Measurements from ENCODE around the gene TPPP3.
A peak's percentile ranks its signal among the peaks of the same experiment; 100 is the strongest.
"Not testable (repeated sequence)": the region's sequence is repeated elsewhere in the genome, so short reads cannot be mapped to it uniquely, and the experiment has no call there.

Gene TPPP3

DNA sequence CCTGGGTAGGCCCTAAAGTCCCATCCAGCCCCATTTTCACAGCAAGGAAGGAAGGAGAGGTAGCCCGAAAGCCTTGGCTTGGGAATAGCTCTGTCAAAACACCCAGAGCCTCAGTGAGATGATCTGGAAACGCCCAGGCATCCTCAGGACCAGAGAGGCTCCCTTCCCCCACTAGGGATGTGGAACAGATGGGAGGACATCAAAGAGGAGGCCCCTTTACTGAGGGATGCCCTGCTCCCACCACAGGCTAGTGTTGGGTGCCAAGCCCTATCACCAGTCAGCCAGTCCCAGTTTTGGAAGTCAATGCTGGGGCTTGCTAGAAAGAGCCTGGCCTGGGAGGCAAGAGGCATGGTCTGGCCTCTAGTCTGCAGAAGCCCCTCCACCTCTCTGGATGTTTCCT is 4.7 kb downstream of the TPPP3 start:
- DNase-seq = no peak

DNA sequence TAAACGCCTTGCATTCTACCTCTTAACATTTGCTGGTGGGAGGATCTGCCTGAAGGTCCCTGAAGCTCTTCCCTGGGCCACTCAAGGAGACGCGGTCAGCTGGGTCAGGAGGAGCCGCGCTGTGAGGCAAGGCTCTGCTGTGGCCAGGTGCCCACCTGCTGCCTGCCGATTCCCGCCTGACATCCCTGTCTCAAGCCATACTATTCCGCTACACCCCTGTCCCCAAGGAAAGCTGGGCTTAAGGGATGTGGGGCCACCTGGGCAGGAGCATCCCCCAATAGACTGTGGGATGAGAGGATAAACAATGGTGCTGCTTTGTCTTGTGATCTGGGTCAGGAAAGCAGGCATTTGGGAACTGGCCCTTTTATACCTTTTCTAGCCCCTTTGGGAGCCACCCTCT is 5.1 kb downstream of the TPPP3 start:
- no peak for DNase-seq

DNA sequence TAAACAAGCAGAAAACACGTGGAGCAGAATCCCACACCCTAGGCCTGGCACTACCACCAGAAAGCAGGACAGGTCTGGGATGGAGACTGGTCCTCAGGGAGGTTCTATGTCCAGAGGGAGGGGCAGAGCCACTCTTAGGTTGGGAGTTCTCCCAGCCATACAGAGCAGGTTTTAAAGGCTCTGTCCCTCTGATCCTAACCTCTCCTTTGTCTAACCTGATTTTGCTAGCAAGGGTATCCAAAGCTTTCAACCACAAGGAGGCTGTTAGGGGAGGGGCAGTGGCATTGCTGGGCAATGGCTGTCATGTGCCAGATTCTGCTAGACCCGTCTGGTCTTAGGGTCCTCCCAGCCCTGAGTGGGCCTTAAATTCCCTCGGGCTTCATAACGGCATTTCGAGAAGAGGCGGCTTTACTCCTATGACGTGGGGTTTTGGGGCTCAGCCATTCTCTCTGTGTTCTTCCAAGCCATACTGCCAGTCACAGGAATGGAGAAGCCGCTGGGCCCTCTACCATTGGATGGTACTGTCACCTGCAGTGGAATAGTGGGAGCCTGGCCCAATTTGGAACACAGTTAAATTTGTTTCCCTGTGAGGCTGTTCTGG is 5.7 kb downstream of the TPPP3 start:
- no peak for DNase-seq

DNA sequence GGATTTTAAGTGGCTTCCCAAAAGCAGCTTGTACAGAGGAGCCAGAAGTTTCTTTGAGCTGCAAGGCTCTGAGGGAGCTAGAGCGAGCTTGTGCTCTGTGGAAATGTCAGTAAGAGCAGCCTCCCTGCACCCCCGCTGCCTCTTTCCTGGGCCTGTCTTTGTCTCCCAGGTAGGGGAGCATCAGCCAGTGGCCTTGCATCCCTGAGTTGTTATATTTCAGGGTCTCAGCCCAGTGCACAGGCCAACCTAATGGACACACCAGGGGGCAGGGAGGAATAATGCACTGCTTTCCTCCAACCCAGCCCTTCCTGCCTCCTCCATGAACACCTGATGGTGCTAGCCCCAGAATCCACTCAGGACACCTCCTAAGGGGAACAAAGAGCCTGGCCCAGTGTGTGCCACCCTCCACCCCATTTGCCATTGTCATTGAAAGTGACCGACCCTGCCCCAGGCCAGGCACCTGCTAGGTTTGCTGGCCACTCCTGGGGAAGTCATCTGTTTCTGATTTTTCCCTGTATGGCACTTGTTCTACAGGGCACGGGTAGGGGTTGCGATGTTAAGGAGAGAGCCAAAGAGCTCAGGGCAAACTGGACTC is 6.3 kb downstream of the TPPP3 start:
- DNase-seq = no peak

DNA sequence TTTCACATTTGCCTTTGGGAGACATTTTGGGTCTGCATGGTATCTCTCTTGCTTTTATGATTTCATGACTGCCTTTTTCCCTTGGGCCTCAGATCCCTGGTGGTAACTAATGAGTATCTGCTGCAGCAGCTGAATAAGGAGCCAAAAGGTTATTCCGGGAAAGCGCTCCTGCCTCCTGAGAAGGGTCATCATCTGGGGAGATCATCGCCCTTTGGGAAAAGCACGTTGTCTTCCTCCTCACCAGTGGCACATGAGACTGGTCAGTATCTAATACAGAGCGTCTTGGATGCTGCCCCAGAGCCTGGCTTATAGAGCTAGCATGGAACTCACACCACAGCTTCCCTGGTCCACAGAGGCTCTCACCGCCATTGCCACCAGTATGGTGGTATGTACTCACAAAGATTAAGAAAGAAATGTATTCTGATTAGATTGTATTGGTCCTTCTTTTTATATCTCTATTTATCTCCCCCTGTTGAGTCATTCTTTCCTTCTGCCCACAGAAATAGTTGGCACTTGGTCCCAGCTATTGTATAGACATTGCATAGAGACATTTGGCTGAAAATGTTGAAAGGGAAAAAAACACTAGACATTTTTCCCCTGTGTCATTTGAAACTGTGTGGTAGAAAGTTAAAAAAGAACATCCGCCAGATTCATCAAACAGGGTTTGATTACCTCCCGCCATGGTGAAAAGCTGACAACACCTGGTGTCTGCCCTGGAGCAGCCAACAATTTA is 8.4 kb downstream of the TPPP3 start:
- peak; percentile 23 for DNase-seq

DNA sequence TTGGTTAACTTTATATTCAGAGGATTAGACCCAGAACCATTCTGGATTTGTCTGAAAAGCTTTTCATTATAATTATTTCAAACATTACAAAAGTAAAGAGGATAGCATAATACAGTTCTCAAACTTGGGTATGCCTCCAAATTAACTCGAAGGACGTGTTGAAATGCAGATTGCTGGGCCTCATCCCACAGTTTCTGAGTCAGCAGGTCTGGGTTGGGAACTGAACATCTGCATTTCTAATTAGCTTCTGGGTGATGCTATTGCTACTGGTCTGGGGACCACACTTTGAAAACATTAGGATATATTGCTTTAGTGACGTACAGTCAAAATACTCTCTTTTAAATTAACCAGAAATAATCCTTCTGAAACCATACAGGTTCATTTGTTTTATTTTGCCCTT is 10.0 kb downstream of the TPPP3 start:
- DNase-seq = no peak

DNA sequence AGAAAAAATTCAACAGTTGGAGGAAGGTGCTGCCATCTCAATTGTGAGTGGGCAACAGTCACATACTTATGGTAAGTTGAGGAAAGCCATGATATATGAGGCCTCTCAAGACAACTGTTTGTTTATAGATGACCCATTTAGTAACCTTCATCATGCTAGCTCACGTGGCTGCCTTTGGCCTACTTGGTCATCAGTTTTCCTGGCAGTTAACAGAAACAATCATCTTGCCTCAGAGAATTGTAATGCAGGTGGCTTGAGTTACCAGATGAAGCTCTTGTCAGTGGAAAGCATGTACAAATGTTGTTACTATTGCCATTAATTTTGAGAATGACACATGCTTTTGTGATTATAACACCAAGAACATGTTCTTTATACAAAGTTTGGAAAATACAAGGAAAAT is 14.7 kb downstream of the TPPP3 start:
- no peak for DNase-seq

DNA sequence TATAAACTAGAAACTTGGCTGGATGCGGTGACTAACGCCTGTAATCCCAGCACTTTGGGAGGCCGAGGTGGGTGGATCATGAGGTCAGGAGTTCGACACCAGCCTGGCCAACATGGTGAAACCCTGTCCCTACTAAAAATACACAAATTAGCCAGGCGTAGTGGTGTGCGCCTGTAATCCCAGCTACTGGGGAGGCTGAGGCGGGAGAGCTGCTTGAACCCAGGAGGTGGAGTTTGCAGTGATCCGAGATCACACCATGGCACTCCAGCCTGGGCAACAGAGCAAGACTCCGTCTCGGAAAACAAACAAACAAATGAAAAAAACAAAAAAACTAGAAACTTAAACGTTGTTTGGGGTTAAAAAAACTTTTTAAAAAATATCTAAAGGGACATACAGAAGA is 17.3 kb downstream of the TPPP3 start:
- not testable (repeated sequence) for DNase-seq

DNA sequence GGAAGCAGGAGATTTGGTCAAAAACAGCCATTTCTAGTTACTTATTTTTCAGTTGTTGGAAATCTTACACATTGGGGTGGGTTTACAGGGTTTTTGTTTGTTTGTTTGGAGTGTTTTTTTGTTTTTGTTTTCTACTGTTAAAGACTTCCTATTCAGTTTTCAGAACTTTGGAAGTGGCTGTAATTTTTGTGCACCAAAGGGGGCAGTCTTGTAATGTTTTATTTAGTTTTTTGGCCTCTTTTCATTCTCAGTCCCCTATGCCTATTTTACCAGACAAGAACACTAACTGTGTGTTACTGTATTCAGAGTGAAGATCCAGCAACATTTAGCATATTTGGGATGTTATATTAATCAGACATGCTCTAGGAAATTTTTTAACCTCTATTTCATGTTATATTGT is 20.6 kb downstream of the TPPP3 start:
- no peak for DNase-seq

DNA sequence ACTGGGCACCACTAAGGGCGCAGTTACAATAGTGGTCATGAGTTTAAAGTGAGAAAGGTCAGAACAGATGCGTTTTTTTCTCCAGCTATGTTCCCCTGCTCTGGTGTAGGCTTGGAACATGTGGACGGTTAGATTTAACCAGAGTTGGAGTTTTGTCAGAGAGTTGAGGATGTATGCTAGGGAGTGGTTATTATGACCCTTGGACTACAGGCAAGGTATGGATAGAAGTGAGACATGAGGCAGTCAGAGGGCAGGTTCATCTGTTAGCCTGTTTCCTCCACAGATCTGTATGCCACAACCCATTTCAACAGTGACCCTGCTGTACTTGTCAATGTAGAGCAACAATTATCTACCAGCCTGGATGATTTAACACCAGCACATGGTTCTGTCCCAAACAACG is 22.6 kb downstream of the TPPP3 start:
- DNase-seq = no peak

DNA sequence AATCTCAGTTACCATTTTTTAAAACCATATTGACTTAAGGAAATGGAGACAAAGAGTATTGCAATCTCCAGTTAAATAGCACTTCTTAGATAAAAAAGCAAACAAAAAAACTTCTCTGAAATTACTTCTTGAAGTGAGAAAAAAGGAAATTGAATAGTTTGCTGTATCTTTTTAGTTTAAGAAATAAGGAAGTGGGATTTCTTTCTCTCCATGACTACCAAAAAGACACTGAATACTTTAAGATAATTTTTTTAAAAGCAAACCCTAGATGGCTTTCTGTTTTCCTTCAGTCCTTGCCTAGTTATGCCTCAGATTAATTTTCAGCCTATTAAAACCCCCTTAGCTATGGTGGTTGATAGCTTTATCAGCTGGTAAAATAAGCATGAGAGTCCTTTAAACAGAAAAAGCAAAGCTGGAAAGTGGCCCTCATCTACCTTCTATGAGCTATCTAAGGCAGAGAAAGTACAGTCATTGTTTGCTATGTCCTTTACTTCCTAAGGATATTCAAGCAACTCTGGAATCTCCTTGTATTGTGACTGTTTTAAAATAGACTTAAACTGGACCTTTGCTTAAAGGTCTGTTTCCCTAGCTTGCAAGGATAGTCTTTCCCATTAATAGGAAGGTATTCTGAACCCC is 28.6 kb downstream of the TPPP3 start:
- DNase-seq = no peak

DNA sequence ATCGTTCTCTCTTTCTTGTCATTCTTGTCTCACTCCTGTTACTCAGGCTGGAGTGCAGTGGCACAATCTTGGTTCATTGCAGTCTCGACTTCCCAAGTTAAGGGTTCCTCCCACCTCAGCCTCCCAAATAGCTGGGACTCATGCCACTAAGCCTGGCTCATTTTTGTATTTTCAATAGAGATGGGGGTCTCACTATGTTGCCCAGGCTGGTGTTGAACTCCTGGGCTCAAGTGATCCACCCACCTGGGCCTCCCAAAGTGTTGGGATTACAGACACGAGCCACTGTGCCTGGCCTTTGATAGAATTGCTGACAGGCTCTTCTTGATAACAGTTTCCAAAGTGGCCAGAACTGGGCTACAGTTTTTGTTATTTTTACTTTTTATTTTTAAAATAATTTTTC is 32.3 kb downstream of the TPPP3 start:
- no peak for DNase-seq

DNA sequence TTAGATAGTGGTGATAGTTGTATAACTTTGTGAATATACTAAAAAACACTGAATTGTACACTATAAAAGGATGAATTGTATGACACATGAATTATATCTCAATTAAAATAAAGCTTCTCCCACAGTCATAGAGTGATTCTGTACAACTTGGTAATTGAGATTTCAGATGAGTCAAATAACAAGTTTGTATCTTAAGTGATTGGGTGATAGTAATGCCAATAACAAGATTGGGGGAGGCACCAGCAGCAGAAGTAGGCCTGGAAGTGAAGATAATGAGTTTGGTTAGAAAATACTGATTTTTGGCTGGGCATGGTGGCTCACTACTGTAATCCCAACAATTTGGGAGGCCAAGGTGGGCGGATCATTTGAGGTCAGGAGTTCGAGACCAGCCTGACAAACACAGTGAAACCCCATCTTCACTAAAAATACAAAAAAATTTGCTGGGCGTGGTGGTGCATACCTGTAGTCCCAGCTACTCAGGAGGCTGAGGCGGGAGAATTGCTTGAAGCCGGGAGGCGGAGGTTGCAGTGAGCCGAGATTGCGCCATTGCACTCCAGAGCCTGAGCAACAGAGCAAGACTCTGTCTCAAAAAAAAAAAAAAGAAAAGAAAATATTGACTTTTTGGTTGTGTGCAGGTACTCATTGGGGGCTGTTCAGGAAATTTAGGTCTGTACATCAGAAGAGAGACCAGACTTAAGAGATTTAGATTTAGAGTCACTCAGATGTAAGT is 33.6 kb downstream of the TPPP3 start:
- not testable (repeated sequence) for DNase-seq

DNA sequence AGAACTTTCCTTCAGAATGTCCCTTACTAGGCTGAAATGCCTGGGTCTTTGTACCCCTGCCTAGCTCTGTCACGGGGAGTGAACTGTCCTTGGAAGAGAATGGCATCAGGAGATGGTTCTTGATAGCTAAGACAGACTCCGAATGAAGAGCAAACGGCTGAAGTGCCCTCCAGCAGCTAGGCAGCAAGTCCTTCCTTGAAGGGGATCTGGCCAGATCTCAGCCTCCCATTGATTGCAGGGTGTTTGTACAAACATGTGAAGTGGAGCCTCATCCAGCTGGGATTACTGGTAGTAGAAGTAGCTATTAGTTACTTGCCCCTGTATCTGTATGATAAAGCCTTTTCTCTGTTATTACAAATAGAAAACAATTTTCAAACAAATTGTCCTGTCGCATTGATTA is 35.7 kb downstream of the TPPP3 start:
- DNase-seq = no peak

DNA sequence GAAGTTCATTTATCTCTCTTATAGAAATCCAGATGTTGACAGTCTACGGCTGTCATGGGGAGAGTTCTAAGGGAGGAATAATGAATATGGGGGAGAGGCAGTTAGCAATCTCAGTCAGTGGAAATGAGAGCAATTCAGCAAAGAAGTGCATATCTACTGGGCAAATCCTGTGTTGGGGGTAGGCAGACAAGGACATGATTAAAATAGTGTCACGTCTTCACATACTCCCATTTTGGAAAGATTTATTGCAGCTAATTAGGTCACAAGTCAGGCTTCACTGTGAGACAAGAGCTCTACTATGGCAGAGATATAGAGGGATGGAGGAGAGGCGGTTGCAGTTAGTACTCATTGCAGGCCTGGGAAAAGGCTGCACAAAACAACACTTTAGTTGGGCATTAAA is 36.9 kb downstream of the TPPP3 start:
- no peak for DNase-seq

DNA sequence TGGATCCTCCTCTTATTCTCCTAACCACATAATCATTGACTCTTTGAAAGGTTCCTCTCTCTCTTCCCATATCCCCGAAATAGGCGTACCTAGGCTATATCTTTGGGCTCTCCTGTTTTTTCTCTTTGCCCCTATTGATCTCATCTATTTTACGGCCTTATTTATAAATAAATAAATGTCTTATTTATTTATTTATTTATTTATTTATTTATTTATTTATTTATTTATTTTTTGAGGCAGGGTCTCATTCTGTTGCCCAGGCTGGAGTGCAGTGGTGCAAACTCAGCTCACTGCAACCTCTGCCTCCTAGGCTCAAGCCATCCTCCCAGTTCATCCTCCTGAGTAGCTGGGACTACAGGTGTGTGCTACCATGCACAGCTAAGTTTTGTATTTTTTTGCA is 40.8 kb downstream of the TPPP3 start:
- DNase-seq = not testable (repeated sequence)

DNA sequence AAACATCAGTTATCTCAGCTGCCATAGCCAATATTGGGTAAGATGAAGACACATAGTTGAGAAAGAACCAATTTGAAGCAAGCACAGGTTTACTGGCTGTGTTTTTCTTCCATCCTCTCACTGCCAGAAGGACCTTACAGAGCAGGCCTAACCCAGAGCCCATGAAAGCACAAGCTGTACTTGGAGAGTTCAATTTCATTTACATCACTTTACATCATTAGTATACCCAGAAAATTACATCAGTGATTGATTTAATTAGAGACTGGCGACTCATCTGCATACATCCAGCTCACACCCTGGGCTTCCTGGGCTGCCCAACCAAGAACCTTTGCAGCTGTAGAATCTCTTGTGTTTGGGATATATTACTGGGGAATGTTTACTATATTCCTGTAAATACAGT is 43.0 kb downstream of the TPPP3 start:
- no peak for DNase-seq

DNA sequence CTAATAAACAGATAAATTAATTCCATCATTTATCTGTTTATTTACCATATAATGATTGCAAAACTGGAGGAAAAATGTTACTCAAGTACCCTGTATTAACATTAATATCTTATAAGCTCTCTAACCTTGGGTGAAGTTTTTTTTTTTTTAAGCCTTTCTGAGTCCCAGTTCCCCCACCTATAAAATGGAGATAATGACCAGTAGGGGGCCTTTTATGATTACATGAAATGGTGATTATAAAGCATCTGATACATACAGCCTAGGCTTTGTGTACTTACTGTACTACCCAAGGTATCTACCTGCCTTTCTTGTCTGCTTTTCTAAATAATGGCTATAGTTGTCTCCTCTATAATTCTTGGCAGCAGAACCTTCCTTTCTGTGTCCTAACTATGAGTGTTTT is 44.1 kb downstream of the TPPP3 start:
- peak; percentile 42 for DNase-seq

DNA sequence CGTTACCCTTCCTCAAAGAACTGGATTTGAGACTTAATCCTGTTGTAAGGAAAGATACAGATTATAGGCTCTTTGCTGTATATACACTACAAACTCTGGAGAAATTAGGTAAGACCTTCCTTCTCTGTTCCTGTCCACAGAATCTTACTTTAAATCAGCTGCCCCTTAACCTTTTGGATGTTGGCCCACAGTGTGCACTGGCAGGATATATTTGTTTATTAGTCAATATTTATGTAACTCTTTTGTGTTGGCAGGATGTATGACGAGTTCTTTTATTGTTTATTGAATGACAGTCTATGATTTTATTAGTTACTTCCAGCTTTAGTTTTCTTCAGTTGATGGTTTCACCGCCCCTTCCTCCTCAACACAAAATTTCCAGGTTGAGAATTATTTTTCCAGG is 47.0 kb downstream of the TPPP3 start:
- no peak for DNase-seq

DNA sequence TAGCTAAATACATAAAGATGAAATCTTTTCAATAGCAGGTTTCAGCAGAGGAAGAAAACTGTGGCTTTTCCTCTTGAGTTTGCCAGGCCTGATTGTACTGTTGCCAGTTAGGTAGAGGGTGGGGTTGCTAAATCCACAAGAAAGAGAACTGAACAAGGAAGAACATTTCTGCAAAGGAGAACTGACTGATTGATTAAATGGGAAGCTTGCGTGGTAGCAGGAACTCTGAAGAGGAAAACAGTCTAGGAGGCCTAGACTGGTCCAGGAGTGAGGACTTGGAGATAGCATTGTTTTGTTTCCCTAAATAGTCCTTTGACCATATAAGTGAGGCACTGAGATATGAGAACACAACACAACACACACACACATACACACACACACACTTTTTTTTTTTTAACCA is 47.9 kb downstream of the TPPP3 start:
- DNase-seq = no peak

DNA sequence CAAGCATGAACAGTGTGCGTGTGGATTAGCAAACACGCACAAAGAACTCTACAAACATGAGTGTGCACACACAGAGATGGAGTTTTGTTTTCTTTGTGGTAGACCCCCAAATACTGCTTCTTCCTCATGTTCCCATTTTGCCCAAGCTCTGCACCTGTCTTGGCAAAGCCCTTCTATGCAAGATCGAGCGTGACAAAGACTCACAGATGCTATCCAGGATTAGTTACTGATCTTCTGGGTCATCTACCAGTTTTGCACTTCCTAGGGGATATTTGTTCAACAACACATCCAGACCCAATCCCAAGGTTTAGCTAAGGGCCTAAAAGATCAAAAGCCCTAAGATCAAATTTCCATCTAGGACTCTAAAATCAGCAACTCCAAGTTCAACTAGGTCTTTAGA is 50.7 kb downstream of the TPPP3 start:
- DNase-seq = no peak

DNA sequence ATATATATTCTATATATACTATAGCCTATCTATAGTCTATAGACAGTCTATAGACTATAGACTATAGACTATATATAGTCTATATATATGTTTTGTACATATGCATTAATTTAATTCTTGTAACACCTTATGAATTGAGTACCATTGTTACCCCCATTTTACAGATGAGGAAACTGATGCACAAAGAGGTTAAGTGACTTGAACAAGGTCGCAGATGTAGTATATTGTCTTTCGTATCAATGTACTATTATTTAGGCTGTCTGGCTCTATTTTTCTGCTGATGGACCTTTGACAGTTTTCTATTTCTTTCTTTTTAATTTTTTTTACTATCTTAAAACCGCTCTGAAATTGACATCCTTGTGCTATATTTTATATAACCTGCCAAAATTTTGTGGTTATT is 52.0 kb downstream of the TPPP3 start:
- no peak for DNase-seq
